ENCODE results near the gene CABLES1. TPM values are rescaled to one million over a fixed set of nuclear protein-coding genes. Genes with fewer than 3 reads are reported as not detected.

CABLES1 gene
- polyA plus RNA-seq, 1 of the 3 experiments (the other 2 are of a cell fraction), result 2.2 TPM

- no peak for TF ChIP-seq ZBTB33 (IDR thresholded peaks at IDR 0.05; ENCODE audit: borderline replicate concordance, low read depth)
- no peak for TF ChIP-seq MXI1 (IDR thresholded peaks at IDR 0.05; ENCODE audit: low read depth, low read length)
- no peak for TF ChIP-seq NRF1 (IDR thresholded peaks at IDR 0.05; ENCODE audit: low read depth, low read length)
- no peak for TF ChIP-seq EP300 (IDR thresholded peaks at IDR 0.05; ENCODE audit: borderline replicate concordance in 1 of 2, low read depth in 1 of 2, low read length in 1 of 2)
Observed at GRCh38 chr18:23269928-23270327, 134.6 kb downstream of the CABLES1 start (continued).

GRCh38 chr18:23270986-23271680 lies 135.8 kb downstream of the CABLES1 start:
- CTCF ChIA-PET, result no interaction called here
- WGBS (ENCODE audit: low lambda C conversion rate), result 49% methylated on average over 4 of the region's 4 CpGs
- POLR2A ChIA-PET, result interaction anchor here (0.6 kb wide), 1 partner anchor 16 kb away, joined by 3 read pairs; no protein-coding TSS in a partner anchor

More at GRCh38 chr18:23270986-23271680, 135.8 kb downstream of the CABLES1 start:
- Histone ChIP-seq H3K4me1 (ENCODE audit: control insufficient read depth in 1 of 2, insufficient read depth in 2 of 2, low read depth in 1 of 2, low read length in 1 of 2) (no peaks in the 10 kb centered on the region; a peak in 1 of 4 replicates), H3K27ac (ENCODE audit: low read depth in 2 of 2, low read length in 1 of 2) (no peak overlapping the region), H4K20me1 (ENCODE audit: insufficient read depth) (no peaks in the 10 kb centered on the region), H2AFZ (ENCODE audit: low read depth) (no peak overlapping the region), H3K9me3 (no peaks in the 10 kb centered on the region), H3K27me3 (ENCODE audit: insufficient read depth) (no peaks in the 10 kb centered on the region), H3K9me2 (no peaks in the 10 kb centered on the region), H3K4me3 (ENCODE audit: low read depth in 2 of 2, low read length in 1 of 2) (no peak overlapping the region), H3K36me3 (replicated peaks in 1 of 2; ENCODE audit: control insufficient read depth in 1 of 2, insufficient read depth in 2 of 2, low read length in 1 of 2) (peaks cover 0 to 5% of the 10 kb centered on the region in 2 experiments), H3K9ac (no peak overlapping the region), H3K79me2 (ENCODE audit: insufficient read depth) (no peaks in the 10 kb centered on the region), H3K4me2 (no peak overlapping the region), H3F3A (replicated peaks; ENCODE audit: insufficient read depth) (no peaks in the 10 kb centered on the region)
- no peak for DNase-seq
- TF ChIP-seq SMC3 (IDR thresholded peaks at IDR 0.05; ENCODE audit: low read depth, low read length) (no peak), RAD21 (IDR thresholded peaks at IDR 0.05; ENCODE audit: low read length) (no peak), PBX3 (IDR thresholded peaks at IDR 0.05) (0 out of 2 replicates have a peak, but pooled peaks have one; percentile 14), IRF3 (IDR thresholded peaks at IDR 0.05; ENCODE audit: low read depth, low read length) (no peak), REST (IDR thresholded peaks at IDR 0.05; ENCODE audit: low read depth, low read length) (no peak)
